H7 (cell line): Measurements from ENCODE around the gene PTPN13. TPM values are rescaled to one million over a fixed set of nuclear protein-coding genes. Genes with fewer than 3 reads are reported as not detected.
A peak's percentile ranks its signal among the peaks of the same experiment; 100 is the strongest.
"Not testable (repeated sequence)": the region's sequence is repeated elsewhere in the genome, so short reads cannot be mapped to it uniquely, and the experiment has no call there.

Experiments used
- DNase-seq: peaks from one replicate; pipeline ENCODE4 v3.0.0; 2012
- H3K27me3 ChIP-seq: 2 replicates; pipeline ENCODE4 v1.6.0; 2011; ENCODE audit warnings: mild to moderate bottlenecking, low read length; ENCODE audit not compliant: control insufficient read depth, insufficient read depth
- H3K36me3 ChIP-seq: replicated peaks from 2 replicates; pipeline ENCODE4 v1.5.1; 2011; ENCODE audit warnings: low read length; ENCODE audit not compliant: control insufficient read depth, insufficient read depth
- H3K4me3 ChIP-seq: 2 replicates; pipeline ENCODE4 v1.5.1; 2011; ENCODE audit warnings: low read depth, mild to moderate bottlenecking, control low read depth, low read length, moderate library complexity; ENCODE audit not compliant: insufficient read depth
- total RNA-seq: library from RNA; depleted of rRNA; stranded (reverse); fragments of >200 nt; shearing (Covaris generic); gene quantifications from 2 replicates; pipeline ENCODE4 v1.2.3, GENCODE V29; 2014

Gene PTPN13
- total RNA-seq, 1 experiment from 2014 or later: 29.2 TPM

GRCh38 chr4:86652332-86652932 lies 58.3 kb downstream of the PTPN13 start:
- H3K27me3 ChIP-seq: no peaks in the 10 kb centered on the region
- H3K36me3 ChIP-seq: peaks cover 1% of the 10 kb centered on the region; the same call in 1 of the 2 replicates
- no peak for DNase-seq
- H3K4me3 ChIP-seq: no peak overlapping the region

- peaks cover 1% of the 10 kb centered on the region; the same call in 1 of the 2 replicates for H3K36me3 ChIP-seq
- H3K27me3 ChIP-seq: no peaks in the 10 kb centered on the region
- peak; percentile 27 for DNase-seq
- H3K4me3 ChIP-seq: no peak overlapping the region
Measured at GRCh38 chr4:86653237-86653865, 59.2 kb downstream of the PTPN13 start.

- not testable (repeated sequence) for H3K27me3 ChIP-seq, H3K36me3 ChIP-seq, H3K4me3 ChIP-seq, DNase-seq
Measured at GRCh38 chr4:86656781-86657180, 62.7 kb downstream of the PTPN13 start.

- peaks cover 1% of the 10 kb centered on the region; the same call in 1 of the 2 replicates for H3K36me3 ChIP-seq
- no peaks in the 10 kb centered on the region for H3K27me3 ChIP-seq
- DNase-seq: no peak
- no peak overlapping the region for H3K4me3 ChIP-seq
Measured at GRCh38 chr4:86657382-86657781, 63.3 kb downstream of the PTPN13 start.

- no peak for DNase-seq
- Histone ChIP-seq H3K36me3 (peaks cover 1% of the 10 kb centered on the region; the same call in 1 of the 2 replicates), H3K27me3 (no peaks in the 10 kb centered on the region), H3K4me3 (no peak overlapping the region)
Measured at GRCh38 chr4:86657910-86658309, 63.8 kb downstream of the PTPN13 start.

GRCh38 chr4:86660401-86660800 lies 66.3 kb downstream of the PTPN13 start:
- Histone ChIP-seq H3K36me3 (peaks cover 1% of the 10 kb centered on the region; the same call in 1 of the 2 replicates), H3K4me3 (no peak overlapping the region), H3K27me3 (no peaks in the 10 kb centered on the region)
- DNase-seq: no peak

- no peak overlapping the region for H3K4me3 ChIP-seq
- no peak for DNase-seq
Measured at GRCh38 chr4:86661006-86661405, 66.9 kb downstream of the PTPN13 start.

GRCh38 chr4:86661418-86661817 lies 67.3 kb downstream of the PTPN13 start:
- H3K36me3 ChIP-seq: peaks cover 1% of the 10 kb centered on the region; the same call in 1 of the 2 replicates
- no peaks in the 10 kb centered on the region for H3K27me3 ChIP-seq
- DNase-seq: no peak
- no peak overlapping the region for H3K4me3 ChIP-seq

More at GRCh38 chr4:86661006-86661405, 66.9 kb downstream of the PTPN13 start:
- H3K27me3 ChIP-seq: no peaks in the 10 kb centered on the region
- peaks cover 1% of the 10 kb centered on the region; the same call in 1 of the 2 replicates for H3K36me3 ChIP-seq

- no peak for DNase-seq
- Histone ChIP-seq H3K36me3 (no peaks in the 10 kb centered on the region), H3K4me3 (no peak overlapping the region), H3K27me3 (no peaks in the 10 kb centered on the region)
Measured at GRCh38 chr4:86664959-86665358, 70.8 kb downstream of the PTPN13 start.

GRCh38 chr4:86670298-86670697 lies 76.2 kb downstream of the PTPN13 start:
- no peaks in the 10 kb centered on the region for H3K36me3 ChIP-seq
- no peak for DNase-seq
- H3K4me3 ChIP-seq: no peak overlapping the region
- no peaks in the 10 kb centered on the region for H3K27me3 ChIP-seq

- DNase-seq: no peak
- Histone ChIP-seq H3K36me3 (no peaks in the 10 kb centered on the region), H3K4me3 (no peak overlapping the region), H3K27me3 (no peaks in the 10 kb centered on the region)
Measured at GRCh38 chr4:86670756-86671155, 76.6 kb downstream of the PTPN13 start.

- H3K4me3 ChIP-seq: no peak overlapping the region
- no peak for DNase-seq
- H3K27me3 ChIP-seq: no peaks in the 10 kb centered on the region
- H3K36me3 ChIP-seq: no peaks in the 10 kb centered on the region
Measured at GRCh38 chr4:86675548-86675947, 81.4 kb downstream of the PTPN13 start.

GRCh38 chr4:86678796-86679195 lies 84.7 kb downstream of the PTPN13 start:
- no peak for DNase-seq
- Histone ChIP-seq H3K4me3 (no peak overlapping the region), H3K36me3 (no peaks in the 10 kb centered on the region), H3K27me3 (no peaks in the 10 kb centered on the region)

GRCh38 chr4:86679441-86679840 lies 85.3 kb downstream of the PTPN13 start:
- Histone ChIP-seq H3K4me3 (no peak overlapping the region), H3K36me3 (no peaks in the 10 kb centered on the region), H3K27me3 (no peaks in the 10 kb centered on the region)
- no peak for DNase-seq

- no peak for DNase-seq
- Histone ChIP-seq H3K4me3 (no peak overlapping the region), H3K27me3 (no peaks in the 10 kb centered on the region), H3K36me3 (no peaks in the 10 kb centered on the region)
Measured at GRCh38 chr4:86683167-86683566, 89.1 kb downstream of the PTPN13 start.
